CD14-positive monocyte (primary cell): ENCODE data around the gene CSMD2. TPM values are rescaled to one million over a fixed set of nuclear protein-coding genes. Genes with fewer than 3 reads are reported as not detected.

Experiments
- DNase-seq, 3 donors: peaks; one replicate each; pipeline ENCODE4 v3.0.0-alpha.2; 2011 to 2022
- H2AFZ ChIP-seq: 2 replicates; pipeline ENCODE4 v1.6.0; 2012; ENCODE audit warnings: mild to moderate bottlenecking, low read depth, low read length, inconsistent platforms; ENCODE audit not compliant: insufficient read depth, poor library complexity, severe bottlenecking
- H3K27ac ChIP-seq, 2 donors: 1 replicate in 1 of 2; 2 replicates in 1 of 2; pipeline ENCODE4 v1.5.1; 2012 to 2013; ENCODE audit warnings: low read length in 2 of 2, control low read depth in 1 of 2, inconsistent platforms in 1 of 2, low read depth in 1 of 2, mild to moderate bottlenecking in 1 of 2
- H3K27me3 ChIP-seq, 2 donors: one replicate each; pipeline versions ENCODE4 v1.6.0 to v1.6.1; 2011 to 2013; ENCODE audit warnings: low read length in 2 of 2; ENCODE audit not compliant: control insufficient read depth in 2 of 2, insufficient read depth in 2 of 2
- H3K36me3 ChIP-seq, 2 donors: replicated peaks in 1 of 2; 1 replicate in 1 of 2; 2 replicates in 1 of 2; pipeline versions ENCODE4 v1.5.1 to v1.6.1; 2012 to 2013; ENCODE audit warnings: low read length in 2 of 2, control low read depth in 1 of 2, inconsistent platforms in 1 of 2, mild to moderate bottlenecking in 1 of 2; ENCODE audit not compliant: insufficient read depth in 2 of 2, control insufficient read depth in 1 of 2
- H3K4me1 ChIP-seq, 2 donors: 1 replicate in 1 of 2; 2 replicates in 1 of 2; pipeline versions ENCODE4 v1.5.1 to v1.6.1; 2012 to 2013; ENCODE audit warnings: low read length in 2 of 2, control low read depth in 1 of 2, inconsistent platforms in 1 of 2, mild to moderate bottlenecking in 1 of 2, moderate library complexity in 1 of 2; ENCODE audit not compliant: insufficient read depth in 2 of 2, control insufficient read depth in 1 of 2
- H3K4me2 ChIP-seq: replicated peaks from 2 replicates; pipeline ENCODE3; 2012; ENCODE audit warnings: low read length, moderate library complexity, mild to moderate bottlenecking; ENCODE audit not compliant: poor library complexity, severe bottlenecking; ENCODE audit errors: extremely low read depth
- H3K4me3 ChIP-seq, 3 experiments: fragments of 200-600 bp in 1 of 3; sonication (generic) in 1 of 3; replicated peaks in 1 of 3; 1 replicate in 2 of 3; 2 replicates in 1 of 3; pipeline ENCODE4 v1.5.1; 2011 to 2013; ENCODE audit warnings: low read length in 3 of 3, mild to moderate bottlenecking in 3 of 3, control low read depth in 2 of 3, low read depth in 2 of 3, inconsistent platforms in 1 of 3, moderate library complexity in 1 of 3
- H3K79me2 ChIP-seq: 2 replicates; pipeline ENCODE4 v1.6.0; 2012; ENCODE audit warnings: mild to moderate bottlenecking, control low read depth, inconsistent platforms, low read length, moderate library complexity; ENCODE audit not compliant: insufficient read depth
- H3K9ac ChIP-seq: 2 replicates; pipeline ENCODE4 v1.6.0; 2017; ENCODE audit warnings: low read length, mild to moderate bottlenecking; ENCODE audit not compliant: insufficient read depth, poor library complexity, severe bottlenecking
- H3K9me3 ChIP-seq, 2 donors: replicated peaks in 1 of 2; 1 replicate in 1 of 2; 2 replicates in 1 of 2; pipeline versions ENCODE4 v1.5.1 to v1.6.1; 2012 to 2013; ENCODE audit warnings: low read length in 2 of 2, control low read depth in 1 of 2; ENCODE audit not compliant: control insufficient read depth in 1 of 2, insufficient read depth in 1 of 2
- H4K20me1 ChIP-seq: 2 replicates; pipeline ENCODE4 v1.6.0; 2012; ENCODE audit warnings: mild to moderate bottlenecking, low read length, control low read depth, moderate library complexity; ENCODE audit not compliant: insufficient read depth
- H3K27ac Mint-ChIP-seq, 7 donors: one replicate each; pipeline ENCODE4 v1.8.0; 2020; ENCODE audit warnings: mild to moderate bottlenecking in 7 of 7, mixed read lengths in 7 of 7, moderate library complexity in 6 of 7, inconsistent platforms in 2 of 7
- H3K27me3 Mint-ChIP-seq, 3 donors: one replicate each; pipeline ENCODE4 v1.8.0; 2021 to 2022; ENCODE audit warnings: low read depth in 3 of 3, mild to moderate bottlenecking in 3 of 3, mixed read lengths in 3 of 3, moderate library complexity in 3 of 3, inconsistent platforms in 1 of 3
- H3K36me3 Mint-ChIP-seq, 2 donors: one replicate each; pipeline ENCODE4 v1.8.0; 2020; ENCODE audit warnings: mixed read lengths in 2 of 2, inconsistent platforms in 1 of 2, mild to moderate bottlenecking in 1 of 2
- H3K4me1 Mint-ChIP-seq: one replicate; pipeline ENCODE4 v1.8.0; 2020; ENCODE audit warnings: mild to moderate bottlenecking, mixed read lengths
- H3K4me3 Mint-ChIP-seq, 2 donors: one replicate each; pipeline ENCODE4 v1.8.0; 2020; ENCODE audit warnings: mild to moderate bottlenecking in 2 of 2, mixed read lengths in 2 of 2, moderate library complexity in 1 of 2
- H3K9me3 Mint-ChIP-seq, 7 donors: one replicate each; pipeline ENCODE4 v1.8.0; 2020 to 2022; ENCODE audit warnings: mixed read lengths in 7 of 7, mild to moderate bottlenecking in 6 of 7, moderate library complexity in 6 of 7, inconsistent platforms in 2 of 7
- WGBS: methylation state at CpG from one replicate; pipeline ENCODE4 v1.1.5; 2013; ENCODE audit warnings: missing lambda C conversion rate; ENCODE audit not compliant: insufficient coverage; 5-methylcytosine and 5-hydroxymethylcytosine counted together
- intact Hi-C, 2 donors: fragments of 100-400 bp; cut with micrococcal nuclease; formaldehyde crosslinking; loops; one replicate each; pipeline versions ENCODE4 v1.15.0 to v1.15.1; 2023
- polyA plus RNA-seq, 3 donors: library from polyadenylated mRNA; depleted of rRNA in 1 of 3; unstranded in 2 of 3; stranded (reverse) in 1 of 3; fragments of 300-500 nt in 2 of 3; fragments of >200 nt in 1 of 3; fragmentation: Illumina TruSeq in 2 of 3; gene quantifications; 1 replicate in 2 of 3; 2 replicates in 1 of 3; pipeline ENCODE4 v1.2.3, GENCODE V29; 2012 to 2021
- TF ChIP-seq, protein P1 (sequence below): fragments of 200-600 bp; IDR thresholded peaks from one replicate; pipeline ENCODE4 v1.8.0; 2022; ENCODE audit warnings: antibody characterized with exemption, mild to moderate bottlenecking

The CSMD2 gene
- polyA plus RNA-seq, 3 donors, result 0.04 TPM; not detected in 2

DNA sequence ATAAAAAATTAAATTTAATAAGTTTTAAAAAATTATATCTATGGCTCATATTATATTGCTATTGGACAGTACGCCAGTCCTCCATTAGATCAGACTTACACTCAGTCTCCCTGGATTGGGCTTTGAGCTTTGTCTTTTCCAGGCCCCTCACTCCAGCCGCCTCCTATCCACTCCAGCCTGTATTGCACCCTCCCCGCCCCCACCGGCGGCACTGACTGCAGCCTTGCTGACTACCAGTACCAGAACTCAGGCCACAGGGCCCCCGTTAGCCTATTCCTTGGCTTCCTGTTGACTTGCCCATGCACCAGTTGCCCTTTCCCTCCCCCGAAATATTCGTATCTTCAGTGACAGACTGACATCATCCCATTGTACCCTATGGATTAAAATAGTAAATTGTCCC lies 127.9 kb downstream of the CSMD2 start:
- H3K36me3 Mint-ChIP-seq, result no peaks in the 10 kb centered on the region
- H3K4me1 Mint-ChIP-seq, result no peaks in the 10 kb centered on the region
- no peak overlapping the region for H3K4me3 Mint-ChIP-seq
- no peak overlapping the region for H3K4me2 ChIP-seq
- H3K27me3 ChIP-seq, result no peaks in the 10 kb centered on the region
- no peaks in the 10 kb centered on the region for H4K20me1 ChIP-seq
- no peak overlapping the region for H3K27ac ChIP-seq
- WGBS, result 77% methylated on average over 8 of the region's 8 CpGs
- no peak overlapping the region for H3K4me3 ChIP-seq
- no peak for DNase-seq
- H3K4me1 ChIP-seq, result no peaks in the 10 kb centered on the region
- H3K9ac ChIP-seq, result no peak overlapping the region
- H3K27me3 Mint-ChIP-seq, result peaks cover 0 to 5% (median 3%) of the 10 kb centered on the region in 3 donors
- no peaks in the 10 kb centered on the region for H3K9me3 Mint-ChIP-seq
- no peaks in the 10 kb centered on the region for H3K79me2 ChIP-seq
- H3K36me3 ChIP-seq, result no peaks in the 10 kb centered on the region
- no peak overlapping the region for H2AFZ ChIP-seq
- no peak overlapping the region for H3K27ac Mint-ChIP-seq
- TF ChIP-seq, protein P1, sequence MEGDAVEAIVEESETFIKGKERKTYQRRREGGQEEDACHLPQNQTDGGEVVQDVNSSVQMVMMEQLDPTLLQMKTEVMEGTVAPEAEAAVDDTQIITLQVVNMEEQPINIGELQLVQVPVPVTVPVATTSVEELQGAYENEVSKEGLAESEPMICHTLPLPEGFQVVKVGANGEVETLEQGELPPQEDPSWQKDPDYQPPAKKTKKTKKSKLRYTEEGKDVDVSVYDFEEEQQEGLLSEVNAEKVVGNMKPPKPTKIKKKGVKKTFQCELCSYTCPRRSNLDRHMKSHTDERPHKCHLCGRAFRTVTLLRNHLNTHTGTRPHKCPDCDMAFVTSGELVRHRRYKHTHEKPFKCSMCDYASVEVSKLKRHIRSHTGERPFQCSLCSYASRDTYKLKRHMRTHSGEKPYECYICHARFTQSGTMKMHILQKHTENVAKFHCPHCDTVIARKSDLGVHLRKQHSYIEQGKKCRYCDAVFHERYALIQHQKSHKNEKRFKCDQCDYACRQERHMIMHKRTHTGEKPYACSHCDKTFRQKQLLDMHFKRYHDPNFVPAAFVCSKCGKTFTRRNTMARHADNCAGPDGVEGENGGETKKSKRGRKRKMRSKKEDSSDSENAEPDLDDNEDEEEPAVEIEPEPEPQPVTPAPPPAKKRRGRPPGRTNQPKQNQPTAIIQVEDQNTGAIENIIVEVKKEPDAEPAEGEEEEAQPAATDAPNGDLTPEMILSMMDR, result no peak
- intact Hi-C loops, result no loop called here
- H3K9me3 ChIP-seq, result no peaks in the 10 kb centered on the region

DNA sequence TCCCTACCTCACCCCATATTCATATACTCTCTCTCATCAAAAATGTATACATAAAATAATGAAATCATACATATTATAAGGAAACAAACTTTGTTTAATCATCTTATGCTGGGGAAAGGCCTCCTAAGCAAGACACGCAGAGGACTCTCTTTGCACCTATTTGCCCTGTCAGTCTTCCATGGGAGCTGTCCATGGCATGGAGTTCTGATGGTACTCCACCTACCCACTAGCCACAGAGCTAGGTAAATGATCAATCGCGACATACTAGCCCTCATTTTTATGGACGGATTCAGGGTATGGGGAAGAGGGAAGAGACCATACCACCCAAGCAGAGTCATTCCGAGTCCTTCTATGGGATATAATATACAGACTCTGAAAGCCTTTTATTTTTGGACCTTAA lies 131.0 kb downstream of the CSMD2 start:
- Histone ChIP-seq H3K4me2 (no peak overlapping the region), H3K27me3 (no peaks in the 10 kb centered on the region), H3K27ac (no peak overlapping the region), H3K4me1 (no peaks in the 10 kb centered on the region), H3K9ac (no peak overlapping the region), H3K36me3 (no peaks in the 10 kb centered on the region), H4K20me1 (no peaks in the 10 kb centered on the region), H3K4me3 (no peak overlapping the region), H3K9me3 (no peaks in the 10 kb centered on the region), H3K79me2 (no peaks in the 10 kb centered on the region), H2AFZ (no peak overlapping the region)
- no peaks in the 10 kb centered on the region for H3K4me1 Mint-ChIP-seq
- WGBS, result 83% methylated on average over 1 of the region's 5 CpGs
- H3K9me3 Mint-ChIP-seq, result no peaks in the 10 kb centered on the region
- H3K4me3 Mint-ChIP-seq, result no peak overlapping the region
- TF ChIP-seq, protein P1, result no peak
- no peak overlapping the region for H3K27ac Mint-ChIP-seq
- no peak for DNase-seq
- no peaks in the 10 kb centered on the region for H3K36me3 Mint-ChIP-seq
- H3K27me3 Mint-ChIP-seq, result peaks cover 2 to 10% (median 8%) of the 10 kb centered on the region in 3 donors
- intact Hi-C loops, result no loop called here
